HCT116 (cell line): ENCODE results near the gene MTG2. TPM values are rescaled to one million over a fixed set of nuclear protein-coding genes. Genes with fewer than 3 reads are reported as not detected.

ENCODE experiments used
- ATAC-seq: fragments of 200-7000 bp; cut with Tn5 transposase; 2 replicates; pipeline ENCODE4 v1.9.1; 2020; ENCODE audit warnings: mild to moderate bottlenecking, moderate library complexity
- BruUV-seq: library from RNA; stranded (reverse); fragments of 400-500 nt; replicated peaks from 2 replicates; lab custom pipeline; 2021; lab: Mats Ljungman, UMichigan
- CTCF ChIA-PET: fragments of 300-600 bp; sonication (Branson Sonifier 250); formaldehyde crosslinking; loops from one replicate; lab custom pipeline; 2021; ENCODE audit warnings: antibody characterized with exemption; lab: Charles Lee
- POLR2A ChIA-PET: fragments of 300-600, 350-600 bp; sonication (Branson Sonifier 250); formaldehyde crosslinking; loops from one replicate; lab custom pipeline; 2021; ENCODE audit warnings: antibody characterized with exemption; lab: Charles Lee
- RAD21 ChIA-PET, 2 experiments: fragments of 300-600 bp; sonication (Branson Sonifier 250); formaldehyde crosslinking; loops; one replicate each; lab custom pipeline; 2023; ENCODE audit warnings: low total read pairs in 2 of 2; ENCODE audit not compliant: uncharacterized antibody in 2 of 2, unreplicated experiment in 2 of 2, low non-redundant PET in 1 of 2; lab: Charles Lee
- DNase-seq: peaks from one replicate; pipeline ENCODE4 v3.0.0-alpha.2; 2010; ENCODE audit warnings: low read depth, low spot score
- H2AFZ ChIP-seq: fragments of 200-600 bp; shearing (Covaris generic), sonication (generic); 2 replicates; pipeline ENCODE4 v1.6.1; 2017; ENCODE audit warnings: low read depth, mixed run types, mixed read lengths, antibody characterized with exemption, low read length; ENCODE audit not compliant: poor library complexity, severe bottlenecking
- H3K27ac ChIP-seq: 2 replicates; pipeline ENCODE4 v1.5.1; 2012; ENCODE audit warnings: low read depth, low read length
- H3K27me3 ChIP-seq: fragments of 200-600 bp; sonication (generic); 2 replicates; pipeline ENCODE4 v1.6.1; 2016; ENCODE audit warnings: mixed run types, low read length, mixed read lengths; ENCODE audit not compliant: insufficient read depth
- H3K36me3 ChIP-seq, 2 experiments: fragments of 200-500 bp in 1 of 2; fragments of 200-600 bp in 1 of 2; sonication (Bioruptor generic) in 1 of 2; sonication (generic) in 1 of 2; 2 replicates each; pipeline versions ENCODE4 v1.5.1 to v1.6.1; 2014 to 2016; ENCODE audit warnings: low read length in 2 of 2, inconsistent platforms in 1 of 2, mixed read lengths in 1 of 2, mixed run types in 1 of 2; ENCODE audit not compliant: insufficient read depth in 2 of 2, control insufficient read depth in 1 of 2
- H3K4me1 ChIP-seq, 2 experiments: fragments of 200-600 bp in 1 of 2; sonication (generic) in 1 of 2; 2 replicates each; pipeline versions ENCODE4 v1.5.1 to v1.6.1; 2012 to 2017; ENCODE audit warnings: low read length in 2 of 2, inconsistent platforms in 1 of 2, mild to moderate bottlenecking in 1 of 2, mixed read lengths in 1 of 2, mixed run types in 1 of 2, moderate library complexity in 1 of 2; ENCODE audit not compliant: insufficient read depth in 2 of 2, control insufficient read depth in 1 of 2
- H3K4me2 ChIP-seq: fragments of 200-600 bp; sonication (generic); 2 replicates; pipeline ENCODE4 v1.6.1; 2017; ENCODE audit warnings: mixed run types, low read length, mixed read lengths
- H3K4me3 ChIP-seq, 2 experiments: fragments of 200-600 bp in 1 of 2; sonication (generic) in 1 of 2; replicated peaks in 1 of 2; 2 replicates each; pipeline ENCODE4 v1.5.1; 2011 to 2016; ENCODE audit warnings: low read length in 2 of 2, control low read depth in 1 of 2, low read depth in 1 of 2, mild to moderate bottlenecking in 1 of 2, mixed read lengths in 1 of 2, mixed run types in 1 of 2
- H3K79me2 ChIP-seq: fragments of 200-600 bp; sonication (generic); 2 replicates; pipeline ENCODE4 v1.6.1; 2017; ENCODE audit warnings: mild to moderate bottlenecking, mixed run types, low read length, moderate library complexity, mixed read lengths; ENCODE audit not compliant: insufficient read depth
- H3K9ac ChIP-seq: fragments of 200-600 bp; sonication (generic); 2 replicates; pipeline ENCODE4 v1.6.1; 2016; ENCODE audit warnings: low read length, mixed read lengths
- H3K9me2 ChIP-seq: fragments of 200-600 bp; sonication (generic), shearing (Covaris generic); 2 replicates; pipeline ENCODE4 v1.6.1; 2017; ENCODE audit warnings: mixed run types, mild to moderate bottlenecking, moderate library complexity; ENCODE audit not compliant: insufficient read depth
- H3K9me3 ChIP-seq, 2 experiments: fragments of 200-500 bp in 1 of 2; fragments of 200-600 bp in 1 of 2; sonication (Bioruptor generic) in 1 of 2; sonication (generic) in 1 of 2; 2 replicates each; pipeline ENCODE4 v1.6.1; 2014 to 2017; ENCODE audit warnings: low read length in 2 of 2, mixed read lengths in 2 of 2, inconsistent platforms in 1 of 2, low read depth in 1 of 2, mild to moderate bottlenecking in 1 of 2, mixed run types in 1 of 2, moderate library complexity in 1 of 2; ENCODE audit not compliant: control insufficient read depth in 1 of 2, insufficient read depth in 1 of 2
- H4K20me1 ChIP-seq: fragments of 200-600 bp; sonication (generic), shearing (Covaris generic); 2 replicates; pipeline ENCODE4 v1.6.1; 2017; ENCODE audit warnings: mixed run types, mild to moderate bottlenecking, moderate library complexity; ENCODE audit not compliant: insufficient read depth
- CBX3 ChIP-seq: IDR thresholded peaks from 2 replicates; pipeline ENCODE4 v1.6.1; 2012; ENCODE audit warnings: low read depth
- EGR1 ChIP-seq: IDR thresholded peaks from 2 replicates; pipeline ENCODE4 v1.6.1; 2012; ENCODE audit warnings: low read depth
- EZH2 ChIP-seq: fragments of 200-600 bp; sonication (generic); IDR thresholded peaks from 2 replicates; pipeline ENCODE4 v1.6.1; 2017; ENCODE audit warnings: antibody characterized with exemption, mixed run types
- FOSL1 ChIP-seq: IDR thresholded peaks from 2 replicates; pipeline ENCODE4 v1.6.1; 2012; ENCODE audit warnings: low read depth
- MAX ChIP-seq: IDR thresholded peaks from 2 replicates; pipeline ENCODE4 v1.6.1; 2012
- POLR2A ChIP-seq: IDR thresholded peaks from 2 replicates; pipeline ENCODE4 v1.7.0; 2011; ENCODE audit warnings: borderline replicate concordance; ENCODE audit not compliant: insufficient read depth, insufficient read length; ENCODE audit errors: extremely low read depth
- POLR2AphosphoS5 ChIP-seq: IDR thresholded peaks from 2 replicates; pipeline ENCODE4 v1.6.1; 2011; ENCODE audit warnings: mild to moderate bottlenecking, low read depth, low read length, moderate library complexity
- RAD21 ChIP-seq: IDR thresholded peaks from 2 replicates; pipeline ENCODE4 v1.6.1; 2012; ENCODE audit warnings: low read depth, mild to moderate bottlenecking
- REST ChIP-seq: IDR thresholded peaks from 2 replicates; pipeline ENCODE4 v1.6.1; 2012; ENCODE audit warnings: low read depth
- SRF ChIP-seq: IDR thresholded peaks from 2 replicates; pipeline ENCODE4 v1.6.1; 2012; ENCODE audit warnings: low read depth
- YY1 ChIP-seq: IDR thresholded peaks from 2 replicates; pipeline ENCODE4 v1.6.1; 2011; ENCODE audit warnings: low read length, low read depth, moderate library complexity, mild to moderate bottlenecking; ENCODE audit not compliant: insufficient replicate concordance; ENCODE audit errors: extremely low read depth
- ZFX ChIP-seq: fragments of 450-650 bp; IDR thresholded peaks from 2 replicates; pipeline ENCODE4 v1.6.1; 2017
- ZNF274 ChIP-seq: fragments of 200-500 bp; sonication (Bioruptor generic); IDR thresholded peaks from 2 replicates; pipeline ENCODE4 v1.6.1; 2014; ENCODE audit warnings: mild to moderate bottlenecking, low read depth, low read length, inconsistent platforms
- intact Hi-C: fragments of 100-400 bp; cut with micrococcal nuclease; formaldehyde crosslinking; loops from 2 replicates; pipeline ENCODE4 v1.10.0; 2022
- total RNA-seq: library from RNA; stranded (reverse); gene quantifications from one replicate; pipeline ENCODE4 v1.2.1, GENCODE V29; 2021; ENCODE audit not compliant: unreplicated experiment

Gene MTG2
- total RNA-seq, 1 experiment from 2014 or later: 43.3 TPM

- ChIA-PET RAD21 (no interaction called here), POLR2A (no interaction called here), CTCF (no interaction called here)
- peaks cover 8 to 19% of the 10 kb centered on the region in 2 experiments; a peak in 2 of 4 replicates for H3K36me3 ChIP-seq
- no peak for TF ChIP-seq EGR1
- no peak for TF ChIP-seq YY1
- TF ChIP-seq CBX3: no peak
- TF ChIP-seq REST: no peak
- no peak overlapping the region for H3K9ac ChIP-seq
- no peaks in the 10 kb centered on the region for H3K27me3 ChIP-seq
- no peak overlapping the region for H3K4me3 ChIP-seq
- H4K20me1 ChIP-seq: peaks cover 3% of the 10 kb centered on the region; the same call in 1 of the 2 replicates
- no peak overlapping the region for H2AFZ ChIP-seq
- no TSS peak for BruUV-seq
- peaks cover 81% of the 10 kb centered on the region for H3K79me2 ChIP-seq
- intact Hi-C loops: no loop called here
- peaks cover 50 to 72% of the 10 kb centered on the region in 2 experiments for H3K4me1 ChIP-seq
- no peaks in the 10 kb centered on the region for H3K9me2 ChIP-seq
- ATAC-seq (no peak), DNase-seq (no peak)
- no peak overlapping the region for H3K27ac ChIP-seq
- no peaks in the 10 kb centered on the region for H3K9me3 ChIP-seq
- H3K4me2 ChIP-seq: no peak overlapping the region
These were observed 24.8 kb upstream of the MTG2 start for GRCh38 chr20:62158088-62158400.

DNA sequence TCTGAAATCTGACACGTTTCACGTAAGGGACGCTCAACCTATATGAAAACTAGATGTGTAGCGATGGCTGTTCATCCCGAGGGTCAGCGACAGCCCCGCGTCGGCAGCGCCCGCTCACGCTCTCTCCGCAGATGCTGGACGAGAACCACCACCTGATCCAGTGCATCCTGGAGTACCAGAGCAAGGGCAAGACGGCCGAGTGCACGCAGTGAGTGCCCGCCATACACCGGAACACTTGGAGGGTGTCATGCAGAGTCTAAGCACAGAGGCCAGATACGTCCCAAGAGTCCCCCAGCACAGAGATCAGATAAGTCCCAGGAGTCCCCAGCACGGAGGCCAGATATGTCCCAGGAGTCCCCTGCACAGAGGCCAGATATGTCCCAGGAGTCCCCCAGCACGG is 24.3 kb upstream of the MTG2 start:
- Histone ChIP-seq H3K9ac (no peak overlapping the region), H3K36me3 (peaks cover 8 to 16% of the 10 kb centered on the region in 2 experiments; a peak in 2 of 4 replicates), H3K9me3 (no peaks in the 10 kb centered on the region), H3K79me2 (peaks cover 76% of the 10 kb centered on the region), H3K4me1 (peaks cover 50 to 72% of the 10 kb centered on the region in 2 experiments), H3K4me3 (no peak overlapping the region), H3K27me3 (no peaks in the 10 kb centered on the region), H2AFZ (no peak overlapping the region), H3K9me2 (no peaks in the 10 kb centered on the region), H4K20me1 (peaks cover 3% of the 10 kb centered on the region; the same call in 1 of the 2 replicates), H3K4me2 (no peak overlapping the region), H3K27ac (no peak overlapping the region)
- ChIA-PET CTCF (no interaction called here), RAD21 (no interaction called here), POLR2A (no interaction called here)
- ATAC-seq (no peak), DNase-seq (no peak)
- BruUV-seq: no TSS peak
- intact Hi-C loops: no loop called here
- TF ChIP-seq POLR2A (no peak), POLR2AphosphoS5 (no peak), SRF (no peak), ZFX (no peak), RAD21 (no peak), ZNF274 (no peak), REST (no peak), EZH2 (no peak), FOSL1 (no peak), EGR1 (no peak), MAX (no peak)
- TF ChIP-seq, all 23 proteins: peak for 0
